CD4-positive, alpha-beta T cell treated with Interleukin-10 for 1 hour (primary cell): ENCODE measurements around the gene NSDHL.
"Not testable (repeated sequence)": the region's sequence is repeated elsewhere in the genome, so short reads cannot be mapped to it uniquely, and the experiment has no call there.

Source experiments
- DNase-seq: peaks from one replicate; pipeline ENCODE4 v3.0.0-alpha.2; 2020

Gene NSDHL

DNA sequence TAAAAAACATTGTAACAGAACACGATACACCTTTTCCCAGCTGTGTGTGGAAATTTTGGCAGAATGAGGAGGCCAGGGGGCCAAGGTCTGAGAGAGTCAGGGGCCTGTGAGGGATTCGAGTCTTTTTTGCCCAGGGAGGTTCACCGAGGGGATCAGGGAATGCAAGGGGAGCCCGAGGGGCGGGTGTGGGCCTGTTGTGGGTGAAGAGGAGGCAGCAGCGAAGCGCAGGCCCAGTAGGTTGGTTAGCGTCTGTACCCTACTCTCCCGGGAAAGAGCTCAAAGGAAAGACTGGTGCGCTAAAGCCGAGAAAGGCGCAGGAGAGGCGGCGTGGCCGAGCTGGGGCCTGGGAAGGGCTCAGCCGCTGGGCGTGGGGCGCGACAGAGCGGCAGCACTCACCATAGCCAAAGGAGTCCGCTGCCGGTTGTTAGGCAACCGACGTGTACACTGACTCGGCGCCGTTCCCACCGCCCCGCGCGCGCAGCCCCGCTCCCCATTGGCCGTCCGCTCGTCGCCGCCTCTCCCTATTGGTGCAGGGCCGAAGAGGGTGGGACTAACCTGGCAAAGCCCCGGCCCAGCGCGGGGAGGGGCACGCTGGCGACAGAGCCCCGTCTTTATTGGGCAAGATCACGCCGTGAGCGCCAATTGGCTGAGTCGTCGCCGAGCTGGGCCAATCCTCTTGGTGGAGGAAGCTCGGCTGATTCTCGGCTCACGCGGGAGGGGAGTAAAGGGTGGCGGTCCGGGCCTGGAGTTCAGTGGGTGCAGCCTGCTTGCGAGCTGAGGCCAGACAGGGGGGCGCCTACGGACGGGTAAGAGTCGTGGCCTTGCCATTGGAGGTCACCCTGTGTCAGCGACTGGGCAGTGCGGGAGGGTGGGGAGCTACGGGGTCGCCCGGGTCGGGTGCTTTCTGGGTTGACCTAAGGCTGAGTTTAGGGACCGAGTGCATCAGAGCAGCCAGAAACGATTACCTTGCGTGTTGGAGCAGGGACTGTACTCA is at the start of gene NSDHL, which contains the start of gene CETN2:
NSDHL (plus strand) TSS at position 752 of the 994 bp plus-strand sequence. CDS start 15,262 bp downstream, outside the sequence.
CETN2 (minus strand) TSS at position 446 of the 994 bp plus-strand sequence; CDS start at position 399, 47 bp downstream.
- DNase-seq: peak; percentile 95

DNA sequence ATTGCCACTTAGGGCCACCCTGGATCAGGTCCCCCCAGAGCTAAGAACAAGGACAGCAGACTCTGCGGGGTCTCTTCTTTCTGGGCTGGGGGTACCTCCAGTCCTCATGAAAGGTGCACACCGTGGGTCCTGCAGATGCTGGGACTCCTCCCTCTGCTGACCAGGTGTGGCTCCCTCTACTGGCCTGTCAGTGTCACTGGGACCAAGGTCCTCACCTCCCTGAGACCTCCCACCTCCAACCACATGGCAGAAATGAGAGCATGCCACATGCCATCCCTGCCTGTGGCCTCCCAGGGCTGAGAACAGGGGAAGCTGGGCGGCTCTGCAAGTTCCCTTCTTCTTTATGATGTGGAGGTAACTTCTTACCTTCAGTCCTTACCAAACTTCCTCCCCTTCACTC is 43.8 kb upstream of the NSDHL start:
- not testable (repeated sequence) for DNase-seq

DNA sequence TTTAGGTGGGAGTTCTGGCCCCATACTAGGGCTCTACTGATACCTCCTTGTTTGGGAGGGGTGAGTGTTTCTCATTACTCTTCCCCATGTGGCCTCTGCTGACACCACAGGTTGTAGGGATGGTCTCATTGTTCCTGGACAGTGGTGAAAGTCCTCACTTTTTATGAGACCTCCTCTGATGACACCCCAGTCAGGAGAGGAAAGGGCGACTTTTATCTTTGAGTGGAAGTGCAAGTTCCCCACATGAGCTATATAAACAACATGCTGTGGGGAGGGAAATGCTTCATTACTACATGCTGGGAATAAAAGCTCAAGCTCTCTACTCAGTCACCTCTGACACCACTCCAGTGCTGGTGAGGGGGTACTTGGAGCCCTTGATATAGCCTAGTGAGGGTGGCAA is 31.9 kb upstream of the NSDHL start:
- no peak for DNase-seq

DNA sequence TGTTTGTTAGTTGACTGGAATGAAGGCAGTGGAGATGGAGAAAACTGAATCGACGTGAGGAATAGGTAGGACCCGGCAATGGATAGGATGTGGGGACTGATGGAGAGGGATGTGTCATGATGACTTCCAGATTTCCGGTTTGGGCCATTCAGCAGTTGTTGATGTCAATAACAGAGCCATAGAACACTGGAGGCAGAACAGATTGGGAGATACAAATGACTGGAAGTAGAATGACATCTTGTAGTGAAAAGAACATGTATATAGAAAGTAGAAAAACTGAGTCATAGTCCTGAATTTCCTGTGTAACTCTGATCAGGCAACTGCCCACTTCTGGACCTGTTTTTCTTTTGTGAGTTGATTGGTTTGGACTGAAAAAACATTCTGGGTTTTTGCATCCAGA is 24.8 kb upstream of the NSDHL start:
- DNase-seq: no peak

DNA sequence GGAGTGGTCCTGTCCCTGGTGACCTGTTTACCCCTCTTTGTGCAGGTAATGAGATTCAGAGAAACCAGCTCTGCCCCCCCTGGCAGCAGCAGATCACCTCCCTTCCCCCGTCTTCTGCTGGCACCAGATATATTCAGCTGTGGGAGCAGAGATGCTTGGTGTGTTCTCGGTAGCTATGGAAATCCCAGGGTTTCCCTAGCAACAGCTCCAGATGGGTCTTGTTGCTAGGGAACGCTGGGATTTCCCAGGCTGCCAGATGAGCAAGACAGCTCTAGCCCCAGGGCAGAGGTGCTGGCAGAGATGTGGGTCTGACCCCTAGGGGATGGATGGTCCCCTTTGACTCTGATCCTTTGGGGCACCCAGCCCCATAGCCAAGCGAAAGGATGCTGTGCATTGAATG is 20.5 kb upstream of the NSDHL start:
- DNase-seq: no peak

DNA sequence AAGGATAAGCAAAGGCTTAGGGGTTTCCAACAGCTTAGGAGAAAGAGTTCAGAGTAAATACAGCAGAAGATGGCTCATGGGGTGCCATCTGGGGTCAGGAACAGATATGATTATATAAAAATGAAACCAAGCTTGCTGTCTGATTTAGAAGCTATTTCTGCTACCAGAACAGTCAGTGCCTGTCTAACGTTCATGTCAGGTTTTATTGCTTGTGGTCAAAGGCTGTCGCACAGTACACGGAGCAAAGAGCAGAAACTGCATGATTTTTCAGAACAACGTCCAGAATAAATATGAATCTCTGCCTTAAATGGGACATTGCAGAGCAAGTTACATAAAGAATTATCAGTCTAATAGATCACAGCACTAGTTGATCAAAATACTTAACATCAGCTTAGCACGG is 17.7 kb upstream of the NSDHL start:
- no peak for DNase-seq

DNA sequence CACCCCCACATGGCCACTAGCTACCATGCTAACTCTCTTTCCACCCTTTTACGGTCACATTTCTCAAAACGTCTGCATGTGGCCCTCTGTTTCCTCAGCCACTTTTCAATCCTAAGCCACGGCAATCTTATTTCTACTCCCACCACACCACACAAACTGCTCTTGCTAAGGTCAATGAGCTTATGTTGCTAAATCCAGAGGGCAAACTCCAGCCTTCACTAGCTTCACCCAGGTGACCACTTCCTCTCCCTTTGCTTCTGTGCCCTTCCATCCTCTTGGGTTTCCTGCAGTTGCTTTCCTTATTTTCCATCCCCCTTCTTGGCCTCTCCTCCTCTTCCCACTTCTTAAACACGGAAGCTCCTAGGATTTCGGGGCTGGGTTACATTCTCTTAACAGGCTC is 16.8 kb upstream of the NSDHL start:
- no peak for DNase-seq

DNA sequence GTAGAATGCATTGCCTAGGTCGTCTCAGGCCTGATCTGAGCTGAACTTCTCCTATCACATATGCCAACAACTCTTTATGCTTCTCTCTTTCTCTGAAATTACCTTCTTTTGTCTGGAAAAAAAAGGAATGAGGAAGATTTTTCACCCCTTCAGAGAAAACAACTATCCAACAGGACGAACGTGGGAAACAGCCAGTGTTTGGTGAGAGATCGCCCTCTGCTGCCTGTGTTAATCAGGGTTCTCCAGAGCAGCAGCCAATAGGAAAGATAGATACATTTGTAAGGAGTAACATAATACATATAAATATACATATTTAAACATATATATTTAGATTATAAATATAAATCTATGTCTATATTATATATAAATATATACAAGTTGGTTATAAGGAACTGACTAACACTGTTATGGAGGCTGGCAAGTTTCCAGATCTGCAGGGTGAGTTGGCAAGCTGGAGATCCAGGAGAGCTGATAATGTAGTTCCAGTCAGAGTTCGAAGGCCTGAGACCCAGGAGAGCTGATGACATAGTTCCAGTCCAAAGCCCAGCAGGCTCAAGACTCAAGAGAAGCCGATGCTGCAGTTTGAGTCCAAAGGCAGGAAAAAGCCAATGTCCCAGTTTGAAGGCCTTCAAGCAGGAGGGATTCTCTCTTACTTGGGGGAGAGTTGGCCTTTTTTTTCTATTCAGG is 13.6 kb upstream of the NSDHL start:
- no peak for DNase-seq

DNA sequence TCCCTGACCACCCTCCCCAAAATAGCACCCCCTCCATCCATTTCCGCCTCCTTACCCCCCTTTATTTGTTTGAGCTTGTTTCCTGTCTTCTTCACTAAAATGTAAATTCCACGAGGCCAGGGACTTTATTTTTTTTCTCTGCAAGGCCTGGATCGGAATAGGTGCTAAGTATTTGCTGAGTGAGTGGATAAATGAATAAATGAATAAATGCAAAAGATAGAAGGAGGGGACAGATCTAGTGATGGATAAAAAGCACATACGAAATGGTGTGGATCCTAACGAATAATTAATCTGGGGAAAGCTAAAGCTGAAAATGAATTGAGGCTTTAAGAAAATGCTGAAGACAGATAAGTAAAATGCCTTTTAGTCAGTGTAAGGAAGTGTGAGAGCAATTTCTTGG is 12.5 kb upstream of the NSDHL start:
- no peak for DNase-seq

DNA sequence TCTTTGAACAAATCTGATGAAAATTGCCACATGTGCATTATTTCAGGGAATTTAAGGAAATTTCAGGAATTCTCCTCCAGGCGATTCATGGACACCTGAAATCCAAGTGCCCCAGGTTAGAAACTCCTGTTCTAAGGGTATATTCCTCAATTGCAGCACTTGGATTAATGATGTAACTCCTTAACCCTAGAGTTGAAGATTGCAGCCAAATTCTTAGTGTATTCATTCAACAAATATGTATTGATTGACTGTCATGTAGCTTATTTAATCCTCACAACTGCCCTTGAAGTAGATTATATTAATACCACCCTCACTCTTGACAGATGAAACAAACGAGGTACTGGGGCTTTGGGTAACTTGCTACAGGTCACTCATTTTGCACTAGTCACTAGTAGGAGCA is 11.6 kb upstream of the NSDHL start:
- DNase-seq: no peak

DNA sequence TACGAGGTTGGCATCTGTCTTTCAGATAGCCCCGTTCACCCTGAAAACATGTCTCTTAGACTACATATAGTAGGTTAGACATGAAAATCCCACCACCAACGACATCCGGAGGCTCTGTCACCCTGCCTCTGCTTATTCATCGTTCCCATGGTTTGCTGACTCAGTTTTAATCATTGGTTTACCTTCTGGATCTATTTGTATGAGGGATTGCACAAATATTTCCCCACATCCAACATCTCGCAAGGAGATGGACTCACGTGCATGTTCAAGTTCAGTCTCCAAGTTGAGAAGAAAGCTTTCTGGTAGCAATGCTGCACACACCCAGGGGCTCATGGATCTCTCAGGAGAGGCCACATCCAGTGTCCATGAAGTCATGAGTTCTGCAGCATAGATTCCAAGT is 11.1 kb upstream of the NSDHL start:
- DNase-seq: no peak

DNA sequence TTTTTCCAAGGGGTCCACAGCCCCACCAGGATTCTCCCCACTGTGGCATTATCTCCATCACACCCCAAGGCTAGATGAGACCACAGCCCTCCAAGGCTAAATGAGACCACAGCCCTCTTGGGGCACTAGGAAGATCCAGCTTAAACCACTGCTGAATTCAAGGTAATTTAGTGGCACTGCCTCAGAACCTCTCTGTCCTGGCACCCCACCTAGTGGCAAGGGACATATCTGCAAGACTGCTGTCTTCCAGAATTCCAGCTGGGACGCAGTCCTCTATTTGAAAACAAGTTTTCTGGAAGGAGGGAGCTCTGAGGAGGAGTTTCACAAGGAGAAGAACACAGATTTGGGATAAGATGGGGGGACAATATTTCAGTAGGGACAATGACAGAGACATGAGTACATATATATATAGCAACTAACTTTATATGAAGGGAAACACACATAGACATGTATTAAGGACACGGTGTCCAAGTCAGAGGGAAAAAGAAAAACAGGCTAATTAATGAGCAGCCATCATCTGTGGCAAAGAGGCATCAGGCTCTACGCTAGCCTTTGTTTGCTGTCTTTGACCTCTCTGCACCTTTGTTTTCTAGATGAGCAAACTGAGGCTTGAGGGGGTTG is 9.6 kb upstream of the NSDHL start:
- no peak for DNase-seq

DNA sequence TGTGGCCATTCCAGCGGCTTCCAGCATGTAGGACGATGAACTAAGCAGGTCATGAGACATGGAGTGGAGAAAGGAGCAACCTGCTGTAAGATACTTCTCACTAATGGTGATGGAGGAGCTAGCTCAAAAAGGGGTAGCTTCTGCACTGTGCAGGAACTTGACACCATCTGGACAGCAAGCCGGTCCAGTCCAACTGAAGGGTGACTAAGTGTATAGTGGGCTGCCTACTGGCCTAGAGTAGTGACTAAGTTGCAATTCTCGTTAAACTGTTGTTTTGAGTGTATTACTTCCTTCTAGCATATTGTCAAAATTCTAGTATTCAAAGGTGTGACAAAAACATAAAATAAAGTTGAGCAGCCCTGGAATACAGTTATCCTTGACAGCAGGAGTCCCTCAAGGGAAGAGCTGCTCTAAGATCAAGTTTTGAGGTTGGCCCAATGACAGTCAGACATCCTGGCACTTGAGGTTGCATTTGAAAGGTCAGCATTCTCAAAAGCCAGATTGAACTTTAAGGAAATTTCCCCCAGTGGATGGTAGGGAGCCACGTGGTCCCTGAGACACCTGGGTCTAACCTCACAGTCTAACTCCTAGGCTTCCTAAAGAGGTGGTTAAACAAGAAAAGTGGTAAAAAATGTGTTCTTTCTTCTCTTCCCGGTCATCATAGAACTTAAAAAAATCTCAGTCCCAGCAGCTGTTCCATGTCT is 8.3 kb upstream of the NSDHL start:
- DNase-seq: no peak

DNA sequence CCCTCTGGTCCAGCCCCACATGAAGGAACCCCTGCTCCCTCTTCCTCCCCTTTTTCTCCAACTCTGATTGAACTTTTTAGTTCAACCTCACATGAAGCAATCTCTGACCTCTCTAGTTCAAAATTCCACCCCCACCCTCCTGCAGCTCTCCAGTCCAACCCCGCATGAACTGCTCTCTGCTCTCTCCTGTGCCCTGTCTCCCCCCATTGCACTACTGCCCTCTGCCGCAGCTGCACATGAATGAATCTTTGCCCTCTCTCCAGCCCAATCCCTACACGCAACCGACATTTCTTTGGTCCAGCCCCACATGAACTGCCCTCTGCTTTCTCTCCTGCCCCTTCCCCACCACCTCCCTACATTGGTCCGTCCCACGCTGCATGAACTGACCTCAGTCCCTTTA is 7.2 kb upstream of the NSDHL start:
- no peak for DNase-seq

DNA sequence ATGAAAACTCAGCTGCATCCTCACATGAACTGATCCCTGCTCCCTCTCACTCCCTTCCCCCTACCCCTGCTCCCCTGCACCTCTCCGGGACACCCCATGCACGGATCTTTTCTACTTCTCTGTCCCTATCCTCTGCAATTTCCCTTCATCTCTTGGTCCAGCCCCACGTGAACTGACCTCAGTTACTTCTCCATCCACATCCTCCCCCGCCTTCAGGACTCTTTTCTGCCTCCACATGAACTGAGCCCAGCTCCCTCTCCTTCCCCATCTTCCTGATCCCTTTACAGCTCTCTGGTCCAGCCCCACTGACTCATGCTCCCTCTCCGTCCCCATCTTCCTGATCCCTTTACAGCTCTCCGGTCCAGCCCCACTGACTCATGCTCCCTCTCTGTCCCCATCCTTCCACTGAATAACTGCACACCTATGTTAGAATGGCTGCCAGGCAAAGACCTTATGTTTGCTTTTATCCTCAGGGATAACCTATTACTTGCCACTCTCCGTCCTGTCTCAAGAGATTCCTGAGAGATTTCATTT is 6.0 kb upstream of the NSDHL start:
- DNase-seq: no peak

DNA sequence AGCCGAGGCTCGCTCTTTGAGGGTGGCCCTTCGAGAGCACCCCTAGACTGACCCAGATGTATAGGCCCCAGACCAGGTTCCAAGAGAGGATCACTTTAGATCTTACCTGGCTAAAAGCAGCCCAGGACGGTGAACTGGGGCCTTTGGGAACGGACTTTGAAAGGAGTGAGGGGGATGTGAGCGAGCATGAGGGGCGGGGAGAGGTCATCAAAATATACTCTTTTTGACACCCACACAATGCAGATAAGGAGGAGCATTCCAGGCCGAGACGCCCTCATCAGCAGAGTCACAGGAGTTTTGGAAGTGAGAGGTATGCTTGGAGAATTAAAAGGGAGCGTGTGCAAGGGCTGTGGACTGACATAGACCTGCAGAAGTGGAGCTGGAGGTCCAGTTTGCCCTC is 528 bp downstream of the NSDHL start:
- no peak for DNase-seq

DNA sequence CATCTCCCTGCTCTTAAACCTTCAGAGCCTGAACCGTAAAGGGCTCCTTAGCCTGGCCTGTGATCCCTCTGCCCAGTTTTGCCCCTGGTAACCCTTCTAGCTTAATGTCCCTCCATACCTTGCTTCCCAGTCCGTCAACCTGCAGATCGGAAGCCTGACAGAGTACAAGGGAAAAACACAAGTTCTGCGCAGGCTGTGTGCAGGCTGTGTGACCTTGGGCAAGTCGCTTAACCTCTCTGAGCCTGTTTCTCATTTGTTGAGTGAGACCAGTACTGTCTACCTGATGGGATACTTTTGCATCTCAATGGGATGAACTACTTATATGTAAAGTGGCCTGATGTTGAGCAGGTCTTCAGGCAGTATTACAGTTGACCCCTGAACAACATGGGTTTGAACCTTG is 1.7 kb downstream of the NSDHL start:
- DNase-seq: no peak

DNA sequence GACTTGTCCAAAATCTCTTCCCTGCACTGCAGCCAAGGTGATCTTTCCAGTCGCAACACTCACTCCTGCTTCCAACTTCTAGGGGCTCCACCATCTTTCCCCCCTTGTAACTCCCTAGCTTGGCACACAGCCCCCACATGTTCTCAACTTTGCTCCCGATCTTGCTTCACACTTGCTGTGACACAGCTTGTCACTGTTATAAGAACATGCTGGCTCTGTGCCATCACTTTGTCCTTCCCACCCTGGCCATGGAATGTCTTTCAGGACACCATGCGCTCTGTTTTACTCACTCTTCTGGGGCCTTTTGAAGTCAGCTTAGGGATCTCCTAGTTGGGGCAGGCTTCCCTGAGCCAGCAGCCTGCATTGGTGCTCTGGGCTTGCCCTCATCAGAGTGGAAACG is 2.5 kb downstream of the NSDHL start:
- no peak for DNase-seq

DNA sequence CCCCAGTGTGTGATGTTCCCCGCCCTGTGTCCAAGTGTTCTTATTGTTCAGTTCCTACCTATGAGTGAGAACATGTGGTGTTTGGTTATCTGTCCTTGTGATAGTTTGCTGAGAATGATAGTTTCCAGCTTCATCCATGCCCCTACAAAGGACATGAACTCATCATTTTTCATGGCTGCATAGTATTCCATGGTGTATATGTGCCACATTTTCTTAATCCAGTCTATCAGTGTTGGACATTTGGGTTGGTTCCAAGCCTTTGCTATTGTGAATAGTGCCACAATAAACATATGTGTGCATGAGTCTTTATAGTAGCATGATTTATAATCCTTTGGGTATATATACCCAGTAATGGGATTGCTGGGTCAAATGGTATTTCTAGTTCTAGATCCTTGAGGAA is 4.6 kb downstream of the NSDHL start:
- DNase-seq: not testable (repeated sequence)

DNA sequence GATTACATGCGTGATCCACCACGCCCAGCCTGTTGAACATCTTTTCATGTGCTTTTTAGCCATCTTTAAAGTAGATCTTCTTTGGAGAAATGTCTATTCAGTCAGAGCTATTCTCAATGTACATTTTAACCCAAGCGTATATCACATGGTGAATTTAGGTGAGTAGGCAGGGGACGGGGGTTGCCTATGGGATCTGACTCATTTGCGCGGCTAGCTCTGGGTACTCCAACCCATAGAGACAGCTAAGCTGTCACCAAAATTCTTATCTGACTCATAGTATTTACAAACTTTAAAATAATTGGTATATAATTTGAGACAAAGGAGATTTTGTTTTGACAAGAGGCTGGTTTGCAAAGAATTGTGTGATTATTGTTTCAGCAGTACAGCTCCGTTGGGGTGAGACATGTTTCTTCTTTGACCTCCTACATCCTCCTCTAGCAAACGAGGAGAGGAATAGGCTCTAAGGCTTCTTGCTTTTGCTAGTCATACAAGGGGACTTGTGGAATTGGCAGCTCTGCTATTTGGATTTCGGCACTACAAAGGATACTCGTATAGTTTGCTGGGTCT is 12.0 kb downstream of the NSDHL start:
- no peak for DNase-seq

DNA sequence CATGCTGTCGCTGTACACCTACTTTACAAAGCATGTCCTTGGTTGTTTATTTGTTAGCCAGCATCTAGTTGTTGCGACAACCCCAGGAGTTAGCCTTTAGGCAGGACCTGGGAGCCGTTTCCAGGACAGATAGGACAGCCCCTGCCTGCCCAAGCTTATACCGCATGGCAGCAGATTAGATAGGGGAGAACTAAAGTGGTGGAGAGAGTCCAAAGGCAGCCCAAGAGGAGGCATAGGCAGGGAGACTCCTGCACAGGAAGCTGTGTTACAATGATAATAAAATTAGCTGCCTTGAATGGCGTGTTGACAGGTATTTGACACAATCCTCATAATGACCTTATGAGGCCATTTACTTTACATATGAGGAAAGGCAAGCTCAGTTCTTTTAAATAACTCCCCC is 13.0 kb downstream of the NSDHL start:
- no peak for DNase-seq

DNA sequence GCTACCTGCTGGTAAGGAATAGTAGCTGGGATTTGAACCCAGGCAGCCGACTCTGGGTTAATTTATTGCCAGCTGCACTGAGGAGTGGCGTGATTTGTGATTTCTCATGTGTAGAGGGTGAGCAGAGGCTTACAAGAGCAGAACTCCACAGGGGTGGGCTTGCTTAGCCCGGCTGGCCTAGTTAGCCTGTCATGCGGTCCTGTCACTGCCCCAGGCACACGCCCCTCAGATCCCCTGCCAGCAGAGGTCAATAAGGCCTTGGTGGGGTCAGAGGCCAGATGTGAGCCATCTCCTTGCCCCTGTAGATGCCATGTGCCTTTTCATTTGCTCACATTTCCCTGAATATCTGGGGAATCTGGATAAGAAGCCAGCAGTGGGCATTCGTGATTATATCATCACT is 13.4 kb downstream of the NSDHL start:
- DNase-seq: no peak
